HCT116 (cell line): ENCODE measurements around the gene DOK1.

ENCODE experiments used
- CEBPB ChIP-seq: IDR thresholded peaks from 2 replicates; pipeline ENCODE4 v1.6.1; 2012; ENCODE audit warnings: low read depth
- POLR2A ChIP-seq: IDR thresholded peaks from 2 replicates; pipeline ENCODE4 v1.7.0; 2011; ENCODE audit warnings: borderline replicate concordance; ENCODE audit not compliant: insufficient read depth, insufficient read length; ENCODE audit errors: extremely low read depth
- POLR2AphosphoS5 ChIP-seq: IDR thresholded peaks from 2 replicates; pipeline ENCODE4 v1.6.1; 2011; ENCODE audit warnings: mild to moderate bottlenecking, low read depth, low read length, moderate library complexity
- RAD21 ChIP-seq: IDR thresholded peaks from 2 replicates; pipeline ENCODE4 v1.6.1; 2012; ENCODE audit warnings: low read depth, mild to moderate bottlenecking
- YY1 ChIP-seq: IDR thresholded peaks from 2 replicates; pipeline ENCODE4 v1.6.1; 2011; ENCODE audit warnings: low read length, low read depth, moderate library complexity, mild to moderate bottlenecking; ENCODE audit not compliant: insufficient replicate concordance; ENCODE audit errors: extremely low read depth
- TF ChIP-seq, protein P1 (sequence below), 3 experiments: fragments of 200-600 bp in 1 of 3; sonication (generic) in 1 of 3; IDR thresholded peaks in 2 of 3; conservative IDR thresholded peaks in 1 of 3; 2 replicates each; pipeline ENCODE4 v1.5.1; 2012 to 2017; ENCODE audit warnings: low read depth in 2 of 3, low read length in 2 of 3, antibody characterized with exemption in 1 of 3, borderline replicate concordance in 1 of 3, control low read depth in 1 of 3, mild to moderate bottlenecking in 1 of 3, mixed read lengths in 1 of 3, mixed run types in 1 of 3, moderate library complexity in 1 of 3; ENCODE audit not compliant: insufficient read depth in 1 of 3
- TF ChIP-seq, protein P2 (sequence below): IDR thresholded peaks from 2 replicates; pipeline ENCODE4 v1.6.1; 2012; ENCODE audit warnings: low read depth

DNA sequence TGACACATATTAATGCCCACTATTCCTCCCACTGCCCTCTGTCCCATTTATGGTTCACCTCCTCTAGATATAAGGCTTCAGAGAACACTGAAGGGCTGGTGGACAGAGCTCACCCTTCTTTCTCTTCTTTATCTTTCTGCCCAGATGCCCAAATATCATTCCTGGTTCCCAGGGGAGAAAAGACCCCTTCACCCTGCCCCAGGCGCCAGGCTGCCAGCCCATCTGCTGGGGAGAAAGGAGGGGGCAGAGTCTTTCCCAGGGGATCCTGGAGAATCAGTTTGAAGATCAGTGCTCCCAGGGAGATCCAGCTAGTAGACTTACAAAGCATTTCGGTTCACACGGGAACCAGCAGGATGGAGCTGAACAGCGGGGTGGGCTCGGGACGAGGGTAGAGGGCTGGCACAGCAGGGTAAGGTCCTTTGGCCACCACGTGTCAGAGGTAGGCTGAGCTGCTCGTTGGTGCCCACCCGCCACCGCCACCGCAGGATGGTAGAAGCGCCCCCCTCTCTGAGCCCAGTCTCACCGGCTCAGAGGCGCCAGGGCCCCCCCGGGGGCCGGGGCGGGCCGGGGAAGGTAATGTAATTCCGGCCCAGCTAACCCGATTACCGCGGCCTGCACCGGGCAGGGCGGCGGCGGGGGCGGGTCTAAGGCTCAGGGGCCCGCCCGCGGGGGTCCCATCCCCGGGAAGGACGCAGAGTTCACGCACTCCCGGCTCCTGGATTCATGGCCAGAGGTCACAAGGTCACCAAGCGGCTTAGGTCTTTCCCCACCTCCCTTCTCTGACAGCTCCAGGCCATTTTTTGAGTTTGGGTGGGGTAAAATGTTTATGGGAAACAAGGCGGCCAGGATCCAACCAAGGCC, 41.5 kb upstream of the DOK1 start:
- TF ChIP-seq, protein P1, sequence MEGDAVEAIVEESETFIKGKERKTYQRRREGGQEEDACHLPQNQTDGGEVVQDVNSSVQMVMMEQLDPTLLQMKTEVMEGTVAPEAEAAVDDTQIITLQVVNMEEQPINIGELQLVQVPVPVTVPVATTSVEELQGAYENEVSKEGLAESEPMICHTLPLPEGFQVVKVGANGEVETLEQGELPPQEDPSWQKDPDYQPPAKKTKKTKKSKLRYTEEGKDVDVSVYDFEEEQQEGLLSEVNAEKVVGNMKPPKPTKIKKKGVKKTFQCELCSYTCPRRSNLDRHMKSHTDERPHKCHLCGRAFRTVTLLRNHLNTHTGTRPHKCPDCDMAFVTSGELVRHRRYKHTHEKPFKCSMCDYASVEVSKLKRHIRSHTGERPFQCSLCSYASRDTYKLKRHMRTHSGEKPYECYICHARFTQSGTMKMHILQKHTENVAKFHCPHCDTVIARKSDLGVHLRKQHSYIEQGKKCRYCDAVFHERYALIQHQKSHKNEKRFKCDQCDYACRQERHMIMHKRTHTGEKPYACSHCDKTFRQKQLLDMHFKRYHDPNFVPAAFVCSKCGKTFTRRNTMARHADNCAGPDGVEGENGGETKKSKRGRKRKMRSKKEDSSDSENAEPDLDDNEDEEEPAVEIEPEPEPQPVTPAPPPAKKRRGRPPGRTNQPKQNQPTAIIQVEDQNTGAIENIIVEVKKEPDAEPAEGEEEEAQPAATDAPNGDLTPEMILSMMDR (IDR thresholded peaks at IDR 0.05 in 2 of 3, conservative IDR thresholded peaks at IDR 0.05 in 1 of 3; ENCODE audit: borderline replicate concordance in 1 of 3, insufficient read depth in 1 of 3, low read depth in 2 of 3, low read length in 2 of 3) = no peak
- no peak for TF ChIP-seq POLR2AphosphoS5
- no peak for TF ChIP-seq CEBPB
- no peak for TF ChIP-seq RAD21
- TF ChIP-seq YY1 = no peak
- TF ChIP-seq, protein P2, sequence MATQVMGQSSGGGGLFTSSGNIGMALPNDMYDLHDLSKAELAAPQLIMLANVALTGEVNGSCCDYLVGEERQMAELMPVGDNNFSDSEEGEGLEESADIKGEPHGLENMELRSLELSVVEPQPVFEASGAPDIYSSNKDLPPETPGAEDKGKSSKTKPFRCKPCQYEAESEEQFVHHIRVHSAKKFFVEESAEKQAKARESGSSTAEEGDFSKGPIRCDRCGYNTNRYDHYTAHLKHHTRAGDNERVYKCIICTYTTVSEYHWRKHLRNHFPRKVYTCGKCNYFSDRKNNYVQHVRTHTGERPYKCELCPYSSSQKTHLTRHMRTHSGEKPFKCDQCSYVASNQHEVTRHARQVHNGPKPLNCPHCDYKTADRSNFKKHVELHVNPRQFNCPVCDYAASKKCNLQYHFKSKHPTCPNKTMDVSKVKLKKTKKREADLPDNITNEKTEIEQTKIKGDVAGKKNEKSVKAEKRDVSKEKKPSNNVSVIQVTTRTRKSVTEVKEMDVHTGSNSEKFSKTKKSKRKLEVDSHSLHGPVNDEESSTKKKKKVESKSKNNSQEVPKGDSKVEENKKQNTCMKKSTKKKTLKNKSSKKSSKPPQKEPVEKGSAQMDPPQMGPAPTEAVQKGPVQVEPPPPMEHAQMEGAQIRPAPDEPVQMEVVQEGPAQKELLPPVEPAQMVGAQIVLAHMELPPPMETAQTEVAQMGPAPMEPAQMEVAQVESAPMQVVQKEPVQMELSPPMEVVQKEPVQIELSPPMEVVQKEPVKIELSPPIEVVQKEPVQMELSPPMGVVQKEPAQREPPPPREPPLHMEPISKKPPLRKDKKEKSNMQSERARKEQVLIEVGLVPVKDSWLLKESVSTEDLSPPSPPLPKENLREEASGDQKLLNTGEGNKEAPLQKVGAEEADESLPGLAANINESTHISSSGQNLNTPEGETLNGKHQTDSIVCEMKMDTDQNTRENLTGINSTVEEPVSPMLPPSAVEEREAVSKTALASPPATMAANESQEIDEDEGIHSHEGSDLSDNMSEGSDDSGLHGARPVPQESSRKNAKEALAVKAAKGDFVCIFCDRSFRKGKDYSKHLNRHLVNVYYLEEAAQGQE = no peak
- TF ChIP-seq POLR2A = no peak
